ENCODE data around the gene SHOC2.

GRCh38 chr10:110873951-110874350, 45.5 kb upstream of the SHOC2 start:
- TF ChIP-seq SP1 (IDR thresholded peaks at IDR 0.05) = no peak
- TF ChIP-seq HDGF (IDR thresholded peaks at IDR 0.05; ENCODE audit: borderline replicate concordance) = no peak
- no peak for TF ChIP-seq ARNT (IDR thresholded peaks at IDR 0.05)
- TF ChIP-seq SUZ12 (IDR thresholded peaks at IDR 0.05) = no peak
- TF ChIP-seq L3MBTL2 (conservative IDR thresholded peaks at IDR 0.05) = no peak
- no peak for TF ChIP-seq FOXM1 (IDR thresholded peaks at IDR 0.05; ENCODE audit: borderline replicate concordance)
- TF ChIP-seq CTBP1 (IDR thresholded peaks at IDR 0.05; ENCODE audit: borderline replicate concordance) = no peak
- TF ChIP-seq ELF4 (IDR thresholded peaks at IDR 0.05) = no peak
- no peak for TF ChIP-seq BHLHE40 (IDR thresholded peaks at IDR 0.05; ENCODE audit: borderline replicate concordance)
- TF ChIP-seq TARDBP (IDR thresholded peaks at IDR 0.05) = no peak
- no peak for TF ChIP-seq LEF1 (IDR thresholded peaks at IDR 0.05; ENCODE audit: borderline replicate concordance)
- TF ChIP-seq FOXA1 (IDR thresholded peaks at IDR 0.05) = no peak
- no peak for TF ChIP-seq NFRKB (IDR thresholded peaks at IDR 0.05)
